C4-2B (cell line): ENCODE results near the gene FXYD1.

ENCODE experiments used
- ZFX ChIP-seq: fragments of 450-650 bp; IDR thresholded peaks from 2 replicates; pipeline ENCODE4 v1.6.1; 2017
- TF ChIP-seq, protein P1 (sequence below): fragments of 450-650 bp; conservative IDR thresholded peaks from 2 replicates; pipeline ENCODE4 v1.5.1; 2017; ENCODE audit warnings: mild to moderate bottlenecking

DNA sequence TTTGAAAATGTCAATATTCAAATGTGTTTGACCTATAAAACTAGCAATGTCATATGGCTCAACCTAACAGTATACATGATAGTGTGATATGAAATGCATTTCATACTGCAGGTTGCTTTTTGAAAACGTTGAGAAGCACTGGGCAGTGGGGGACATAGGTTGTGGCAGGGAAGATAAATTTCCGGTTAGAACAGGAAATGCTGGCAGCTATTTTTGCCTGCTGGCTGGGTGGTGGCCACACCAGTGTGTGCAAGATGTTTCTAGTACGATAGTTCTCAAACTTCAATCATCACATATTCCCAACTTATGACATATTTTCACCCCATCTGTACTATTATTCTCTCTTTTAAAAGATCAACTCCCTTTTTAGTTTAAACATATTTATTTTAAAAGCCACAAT, 33.1 kb downstream of the FXYD1 start:
- TF ChIP-seq, protein P1, sequence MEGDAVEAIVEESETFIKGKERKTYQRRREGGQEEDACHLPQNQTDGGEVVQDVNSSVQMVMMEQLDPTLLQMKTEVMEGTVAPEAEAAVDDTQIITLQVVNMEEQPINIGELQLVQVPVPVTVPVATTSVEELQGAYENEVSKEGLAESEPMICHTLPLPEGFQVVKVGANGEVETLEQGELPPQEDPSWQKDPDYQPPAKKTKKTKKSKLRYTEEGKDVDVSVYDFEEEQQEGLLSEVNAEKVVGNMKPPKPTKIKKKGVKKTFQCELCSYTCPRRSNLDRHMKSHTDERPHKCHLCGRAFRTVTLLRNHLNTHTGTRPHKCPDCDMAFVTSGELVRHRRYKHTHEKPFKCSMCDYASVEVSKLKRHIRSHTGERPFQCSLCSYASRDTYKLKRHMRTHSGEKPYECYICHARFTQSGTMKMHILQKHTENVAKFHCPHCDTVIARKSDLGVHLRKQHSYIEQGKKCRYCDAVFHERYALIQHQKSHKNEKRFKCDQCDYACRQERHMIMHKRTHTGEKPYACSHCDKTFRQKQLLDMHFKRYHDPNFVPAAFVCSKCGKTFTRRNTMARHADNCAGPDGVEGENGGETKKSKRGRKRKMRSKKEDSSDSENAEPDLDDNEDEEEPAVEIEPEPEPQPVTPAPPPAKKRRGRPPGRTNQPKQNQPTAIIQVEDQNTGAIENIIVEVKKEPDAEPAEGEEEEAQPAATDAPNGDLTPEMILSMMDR, result no peak
- TF ChIP-seq ZFX, result no peak
